Esophagus (tissue), 2 donors: Measurements from ENCODE around the gene VWA1. TPM values are rescaled to one million over a fixed set of nuclear protein-coding genes. Genes with fewer than 3 reads are reported as not detected.
"Not testable (repeated sequence)": the region's sequence is repeated elsewhere in the genome, so short reads cannot be mapped to it uniquely, and the experiment has no call there.

ENCODE experiments used
- H3K27ac ChIP-seq, 2 donors: one replicate each; pipeline ENCODE4 v1.5.1; 2013; ENCODE audit warnings: low read depth in 2 of 2, mild to moderate bottlenecking in 2 of 2, inconsistent platforms in 1 of 2, low read length in 1 of 2, moderate library complexity in 1 of 2
- H3K27me3 ChIP-seq, 2 donors: one replicate each; pipeline ENCODE4 v1.6.1; 2013; ENCODE audit warnings: low read length in 2 of 2, control low read depth in 1 of 2, mild to moderate bottlenecking in 1 of 2; ENCODE audit not compliant: insufficient read depth in 2 of 2, control insufficient read depth in 1 of 2
- H3K36me3 ChIP-seq, 2 donors: one replicate each; pipeline ENCODE4 v1.6.1; 2013; ENCODE audit warnings: low read length in 1 of 2; ENCODE audit not compliant: control insufficient read depth in 2 of 2, insufficient read depth in 2 of 2
- H3K4me1 ChIP-seq, 2 donors: one replicate each; pipeline ENCODE4 v1.6.1; 2013; ENCODE audit warnings: low read length in 1 of 2; ENCODE audit not compliant: control insufficient read depth in 2 of 2, insufficient read depth in 2 of 2
- H3K4me3 ChIP-seq, 2 donors: one replicate each; pipeline ENCODE4 v1.5.1; 2013; ENCODE audit warnings: low read length in 2 of 2, mild to moderate bottlenecking in 2 of 2, low read depth in 1 of 2, moderate library complexity in 1 of 2
- H3K9me3 ChIP-seq, 2 donors: one replicate each; pipeline ENCODE4 v1.6.1; 2013; ENCODE audit warnings: mild to moderate bottlenecking in 2 of 2, low read depth in 1 of 2, low read length in 1 of 2, moderate library complexity in 1 of 2; ENCODE audit not compliant: control insufficient read depth in 2 of 2, insufficient read depth in 1 of 2
- WGBS, 2 donors: extraction: QIAGEN DNeasy Blood & Tissue Kit; methylation state at CpG; one replicate each; pipeline ENCODE4 v1.1.7; 2013; 5-methylcytosine and 5-hydroxymethylcytosine counted together
- polyA plus RNA-seq, 2 donors: library from polyadenylated mRNA; stranded (reverse); fragments of 200-250 nt; gene quantifications; one replicate each; pipeline ENCODE4 v1.2.3, GENCODE V29; 2013
- donor health status: healthy with polysubstance abuse.
- donor health status: Bipolar disorder and iron deficiency.

VWA1 gene
- polyA plus RNA-seq, 2 donors, result 21.0 to 21.4 TPM

DNA sequence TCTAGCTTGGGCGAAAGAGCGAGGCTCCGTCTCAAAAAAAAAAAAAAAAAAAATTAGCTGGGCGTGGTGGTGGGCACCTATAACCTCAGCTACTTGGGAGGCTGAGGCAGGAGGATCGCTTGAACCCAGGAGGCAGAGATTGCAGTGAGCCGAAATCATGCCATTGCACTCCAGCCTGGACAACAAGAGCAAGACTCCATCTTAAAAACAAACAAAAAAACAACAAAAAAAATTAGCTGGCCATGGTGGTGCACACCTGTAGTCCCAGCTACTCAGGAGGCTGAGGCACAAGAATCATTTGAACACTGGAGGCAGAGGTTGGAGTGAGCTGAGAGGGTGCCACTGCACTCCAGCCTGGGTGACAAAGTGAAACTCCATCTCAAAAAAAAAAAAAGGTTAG lies 6.5 kb upstream of the VWA1 start:
- H3K27ac ChIP-seq, result not testable (repeated sequence)
- peaks cover 22 to 27% of the 10 kb centered on the region in 2 donors for H3K4me1 ChIP-seq

DNA sequence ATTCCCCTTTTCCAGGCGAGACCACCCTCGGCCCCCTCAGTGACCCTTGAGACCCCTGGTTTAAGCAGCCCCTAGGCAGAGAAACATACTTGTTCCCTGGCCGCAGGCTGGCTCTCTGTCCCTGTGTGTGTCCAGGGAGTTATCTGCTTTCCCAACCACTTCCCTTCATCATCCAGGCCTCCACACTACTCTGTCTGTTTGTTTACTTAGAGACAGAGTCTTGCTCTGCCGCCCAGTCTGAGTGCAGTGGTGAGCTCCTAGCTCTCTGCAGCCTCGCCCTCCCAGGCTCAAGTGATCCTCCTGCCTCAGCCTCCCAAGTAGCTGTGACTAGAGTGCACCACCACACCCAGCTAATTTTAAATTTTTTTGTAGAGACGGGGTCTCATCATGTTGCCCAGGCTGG lies 5.8 kb upstream of the VWA1 start:
- Histone ChIP-seq H3K36me3 (no peaks in the 10 kb centered on the region), H3K27ac (peak overlapping the region; percentile 63 to 97), H3K4me3 (no peak overlapping the region), H3K27me3 (no peaks in the 10 kb centered on the region), H3K4me1 (peaks cover 24 to 32% of the 10 kb centered on the region in 2 donors), H3K9me3 (no peaks in the 10 kb centered on the region)
- WGBS, 2 donors, result 58 to 72% methylated on average over 6 of the region's 6 CpGs

More for the DNA sequence above, 6.5 kb upstream of the VWA1 start:
- WGBS, 2 donors, result 88 to 93% methylated on average over 3 to 6 of the region's 6 CpGs
- H3K36me3 ChIP-seq, H3K9me3 ChIP-seq, H3K4me3 ChIP-seq, H3K27me3 ChIP-seq: not testable (repeated sequence)

DNA sequence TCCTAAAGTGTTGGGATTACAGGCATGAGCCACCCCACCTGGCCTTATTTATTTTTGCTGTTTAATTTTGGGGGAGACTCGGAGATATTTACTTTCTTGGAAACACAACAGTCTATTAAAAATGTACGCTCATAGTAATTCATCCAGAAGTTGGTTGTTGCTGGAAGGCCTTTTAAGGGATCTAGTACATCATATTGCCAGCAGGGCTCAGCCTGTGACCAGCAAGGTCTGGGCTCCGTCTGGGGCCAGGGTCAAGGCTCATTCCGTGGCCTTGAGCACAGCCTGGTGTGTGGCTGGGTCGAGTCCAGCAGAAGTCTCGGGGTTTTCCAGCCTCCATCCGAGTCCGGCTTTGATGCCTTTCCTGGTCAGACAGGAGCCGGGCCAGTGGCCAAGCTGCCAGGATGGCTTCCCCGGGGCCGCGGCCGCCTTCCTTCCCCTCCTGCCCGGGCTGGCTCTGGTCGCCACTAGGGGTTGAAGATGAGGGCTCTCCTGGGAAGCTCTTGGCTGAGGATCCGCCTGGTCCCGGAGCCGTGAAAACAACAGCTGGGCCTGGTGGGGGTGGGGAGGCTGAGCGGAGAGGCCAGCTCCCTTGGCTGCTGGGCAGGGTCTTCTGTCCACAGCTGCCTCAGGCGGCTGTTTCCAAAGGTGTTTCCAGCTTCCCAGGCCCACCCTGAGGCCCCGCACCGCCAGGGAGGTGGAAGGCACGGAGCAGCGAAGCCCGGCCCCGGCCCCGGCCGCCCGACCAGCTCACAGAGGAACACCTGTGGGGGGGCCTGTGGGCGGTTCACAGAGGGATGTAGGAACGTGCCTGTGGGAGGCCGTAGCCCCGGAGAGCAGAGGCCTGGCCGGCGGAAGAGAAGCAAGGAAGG lies 5.1 kb upstream of the VWA1 start:
- H3K9me3 ChIP-seq, result no peaks in the 10 kb centered on the region
- peaks cover 25 to 39% of the 10 kb centered on the region in 2 donors for H3K4me1 ChIP-seq
- peak overlapping the region in 1 of 2 donors; percentile 5 for H3K4me3 ChIP-seq
- 15 to 16% methylated on average over 34 to 35 of the region's 35 CpGs for WGBS, 2 donors
- no peaks in the 10 kb centered on the region for H3K27me3 ChIP-seq
- no peaks in the 10 kb centered on the region for H3K36me3 ChIP-seq
- H3K27ac ChIP-seq, result peak overlapping the region; percentile 97 to 99

DNA sequence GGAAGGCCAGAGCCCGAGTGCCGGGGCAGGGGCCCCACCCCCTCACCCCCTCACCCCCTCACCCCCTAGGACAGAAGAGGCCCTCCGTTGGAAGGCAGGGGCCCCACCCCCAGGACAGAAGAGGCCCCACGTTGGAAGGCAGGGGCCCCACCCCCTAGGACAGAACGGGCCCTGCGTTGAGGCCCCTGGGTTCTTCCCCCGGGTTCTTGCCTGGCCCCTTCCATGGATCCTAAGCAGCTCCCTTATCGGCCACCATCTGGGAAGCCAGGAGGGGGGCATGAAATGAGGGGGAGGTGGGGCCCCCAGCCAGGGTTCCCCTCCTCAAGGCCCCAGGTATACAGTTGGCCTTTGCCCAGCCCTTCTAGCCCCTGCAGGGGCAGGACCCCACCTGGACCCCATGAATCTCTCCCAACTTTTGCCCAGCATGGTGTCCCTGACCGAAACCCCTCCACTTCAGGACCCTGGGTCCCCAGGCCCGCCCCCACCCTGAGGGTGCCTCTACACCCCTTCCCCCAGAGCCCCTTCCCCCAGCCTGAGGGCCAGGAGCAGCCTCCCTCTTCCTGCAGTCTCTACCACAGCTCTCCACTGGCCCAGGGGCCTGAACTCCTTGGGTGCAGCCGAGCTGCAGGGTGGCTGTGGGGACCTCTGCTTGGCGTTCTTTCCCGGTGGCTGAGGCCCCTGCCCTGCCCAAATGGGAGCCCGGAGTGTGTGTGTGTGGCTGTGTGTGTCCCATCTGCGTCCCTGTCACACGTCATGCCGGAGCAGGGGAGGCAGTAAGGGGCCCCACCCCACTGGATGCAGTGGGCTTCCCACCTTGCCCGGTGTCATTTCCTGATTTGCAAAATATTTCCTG lies 4.3 kb upstream of the VWA1 start:
- WGBS, 2 donors, result 48 to 54% methylated on average over 16 to 18 of the region's 18 CpGs
- Histone ChIP-seq H3K4me3 (peak overlapping the region in 1 of 2 donors; percentile 5), H3K27me3 (no peaks in the 10 kb centered on the region), H3K4me1 (peaks cover 25 to 41% of the 10 kb centered on the region in 2 donors), H3K9me3 (no peaks in the 10 kb centered on the region), H3K36me3 (no peaks in the 10 kb centered on the region), H3K27ac (peak overlapping the region; percentile 97 to 99)

DNA sequence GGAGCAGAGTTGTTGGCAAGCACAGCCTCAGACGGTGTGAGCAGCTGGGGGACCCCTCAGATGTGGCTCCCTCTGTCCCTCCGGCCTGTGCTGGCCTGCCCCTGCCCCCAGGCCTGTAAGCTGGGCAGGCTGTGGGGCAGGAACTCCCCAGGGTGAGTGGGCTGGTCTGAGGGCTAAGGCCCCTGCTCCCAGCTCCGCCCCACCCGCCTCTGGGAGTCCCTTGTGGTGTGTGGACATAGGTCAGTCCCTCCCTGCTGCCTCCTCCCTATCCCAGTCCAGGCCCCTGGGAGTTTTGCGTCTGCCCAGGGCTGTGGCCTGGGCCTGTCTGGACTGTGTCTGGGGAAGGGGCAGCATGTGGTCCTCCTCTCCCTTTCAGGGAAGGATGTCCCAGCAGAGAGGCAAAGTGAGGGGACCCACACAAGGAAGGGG lies 3.6 kb upstream of the VWA1 start:
- H3K36me3 ChIP-seq, result peaks cover 0 to 1% of the 10 kb centered on the region in 2 donors
- H3K27ac ChIP-seq, result peak overlapping the region; percentile 97 to 99
- peak overlapping the region in 1 of 2 donors; percentile 5 for H3K4me3 ChIP-seq
- 47 to 48% methylated on average over 5 of the region's 5 CpGs for WGBS, 2 donors
- peaks cover 23 to 46% of the 10 kb centered on the region in 2 donors for H3K4me1 ChIP-seq
- H3K27me3 ChIP-seq, result no peaks in the 10 kb centered on the region
- H3K9me3 ChIP-seq, result no peaks in the 10 kb centered on the region

DNA sequence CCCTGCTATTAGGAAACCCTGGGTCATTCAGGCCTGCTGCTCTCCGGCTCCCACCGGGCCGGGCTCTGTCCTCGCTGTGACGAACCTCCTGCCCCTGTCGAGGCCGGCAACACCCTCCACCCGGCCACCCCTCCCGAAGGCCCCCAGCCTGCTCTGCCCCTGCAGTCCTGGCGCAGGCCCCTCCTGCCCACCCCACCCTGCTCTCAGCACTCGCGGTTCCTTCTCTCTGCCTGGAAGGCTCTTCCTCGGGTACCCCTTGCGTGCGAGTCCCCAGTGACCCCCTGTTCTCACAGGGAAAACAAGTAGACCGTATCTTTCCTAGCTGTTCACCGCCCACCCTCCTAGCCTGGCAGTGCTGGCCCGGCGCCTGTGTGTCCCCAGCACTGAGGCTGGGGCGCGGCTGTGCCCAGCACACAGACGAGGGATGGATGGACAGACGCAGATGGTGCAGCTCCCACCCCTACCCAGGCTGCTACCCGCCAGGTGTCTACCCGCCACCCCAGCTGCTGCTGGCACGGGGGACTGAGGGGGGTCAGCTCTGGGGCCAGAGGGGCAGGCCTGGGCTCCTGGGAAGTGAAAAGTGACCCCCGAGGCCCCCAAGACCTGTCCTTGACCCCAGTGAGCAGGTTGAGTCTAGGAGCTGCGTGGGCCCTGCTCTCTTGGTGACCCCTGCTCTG lies 3.1 kb upstream of the VWA1 start:
- no peaks in the 10 kb centered on the region for H3K9me3 ChIP-seq
- 60 to 67% methylated on average over 28 of the region's 28 CpGs for WGBS, 2 donors
- H3K36me3 ChIP-seq, result peaks cover 0 to 2% of the 10 kb centered on the region in 2 donors
- H3K27ac ChIP-seq, result peak overlapping the region; percentile 97 to 99
- no peaks in the 10 kb centered on the region for H3K27me3 ChIP-seq
- no peak overlapping the region for H3K4me3 ChIP-seq
- H3K4me1 ChIP-seq, result peaks cover 23 to 51% of the 10 kb centered on the region in 2 donors

DNA sequence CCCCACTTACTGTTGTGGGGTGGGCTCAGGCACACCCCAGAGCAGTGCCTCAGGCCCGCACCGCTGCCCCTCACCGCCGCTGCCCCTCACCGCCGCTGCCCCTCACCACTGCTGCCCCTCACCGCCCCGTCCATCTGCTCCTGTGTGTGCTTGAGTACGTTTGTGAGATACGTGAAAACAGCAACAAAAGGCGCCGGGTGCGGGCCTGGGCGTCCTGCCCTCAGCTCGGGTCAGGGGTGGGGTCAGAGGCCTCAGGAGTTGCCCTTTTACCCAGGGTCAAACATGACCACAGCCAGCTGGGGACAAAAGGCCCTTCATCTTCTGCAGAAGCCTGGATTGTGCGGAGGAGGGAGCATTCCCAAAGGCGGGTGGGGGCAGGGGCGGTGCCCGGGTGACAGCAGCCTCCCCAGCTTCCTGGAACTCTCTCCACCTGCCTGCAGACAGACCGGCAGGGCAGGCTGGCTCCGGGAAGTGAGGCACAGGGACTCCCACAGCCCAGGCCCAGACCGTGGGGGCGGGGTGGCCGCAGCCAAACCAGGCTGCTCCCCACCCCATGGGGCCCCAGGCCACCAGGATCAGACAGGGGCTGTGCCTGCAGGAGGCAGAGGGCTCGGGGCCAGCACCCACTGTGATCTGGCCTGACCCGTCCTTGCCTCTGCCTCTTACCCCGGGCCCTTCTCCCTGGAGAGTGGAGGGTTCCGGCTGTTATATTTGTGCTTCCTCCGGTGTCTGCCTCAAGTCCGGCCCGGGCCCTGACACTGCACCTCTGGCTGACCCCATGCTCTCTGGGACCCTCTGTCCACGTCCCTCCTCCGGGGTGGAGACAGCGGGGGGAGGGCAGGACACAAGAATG lies 2.3 kb upstream of the VWA1 start:
- no peaks in the 10 kb centered on the region for H3K9me3 ChIP-seq
- H3K27me3 ChIP-seq, result no peaks in the 10 kb centered on the region
- WGBS, 2 donors, result 32 to 33% methylated on average over 30 to 34 of the region's 34 CpGs
- H3K4me1 ChIP-seq, result peaks cover 23 to 55% of the 10 kb centered on the region in 2 donors
- H3K36me3 ChIP-seq, result peaks cover 0 to 2% of the 10 kb centered on the region in 2 donors
- peak overlapping the region; percentile 13 to 15 for H3K4me3 ChIP-seq
- peak overlapping the region; percentile 97 to 99 for H3K27ac ChIP-seq

DNA sequence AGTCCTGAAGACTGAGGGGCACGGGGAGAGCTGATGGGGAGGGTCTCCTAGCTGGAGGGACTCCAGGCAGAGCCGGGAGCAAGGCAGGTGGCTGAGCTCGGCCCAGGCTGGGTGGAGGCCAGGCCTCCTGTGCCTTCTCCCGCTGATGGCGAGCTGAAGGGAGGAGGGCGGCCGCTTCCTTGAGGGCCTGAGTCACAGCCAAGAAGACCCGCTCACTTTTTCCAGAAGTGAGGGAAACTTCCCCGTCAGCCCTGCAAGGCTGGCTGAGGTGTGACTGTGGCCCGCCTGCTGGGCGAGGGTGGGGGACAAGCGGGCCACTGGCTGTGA lies 1.7 kb upstream of the VWA1 start:
- peak overlapping the region; percentile 13 to 15 for H3K4me3 ChIP-seq
- WGBS, 2 donors, result 9 to 23% methylated on average over 11 to 12 of the region's 12 CpGs
- peaks cover 0 to 2% of the 10 kb centered on the region in 2 donors for H3K36me3 ChIP-seq
- H3K27me3 ChIP-seq, result no peaks in the 10 kb centered on the region
- no peaks in the 10 kb centered on the region for H3K9me3 ChIP-seq
- peaks cover 23 to 55% of the 10 kb centered on the region in 2 donors for H3K4me1 ChIP-seq
- peak overlapping the region; percentile 97 to 99 for H3K27ac ChIP-seq
